ENCODE results near the gene TMEM51. TPM values are rescaled to one million over a fixed set of nuclear protein-coding genes. Genes with fewer than 3 reads are reported as not detected.

TMEM51 gene
- total and polyA plus RNA-seq, 9 donors, result 9.4 to 38.5 (median 23.0) TPM

- peak; percentile 14 for TF ChIP-seq POLR2A (IDR thresholded peaks at IDR 0.05)
- TF ChIP-seq EP300 (IDR thresholded peaks at IDR 0.05), result no peak
- no peak for TF ChIP-seq CTCF (IDR thresholded peaks at IDR 0.05)
- DNase-seq, result peak; percentile 62 to 75 (median 73)
- H3K9me3 ChIP-seq, result no peaks in the 10 kb centered on the region
- H3K27me3 ChIP-seq, result no peaks in the 10 kb centered on the region
- peak overlapping the region; percentile 84 to 94 for H3K27ac ChIP-seq
- peak overlapping the region; percentile 55 for H3K4me3 ChIP-seq
- H3K4me1 ChIP-seq (ENCODE audit: insufficient read depth), result peaks cover 25% of the 10 kb centered on the region
- intact Hi-C loops (cut with DNase I), result loop anchor here (5.0 to 10.0 kb wide), 4 partner anchors 50 to 118 kb away; no protein-coding TSS in a partner anchor
- H3K36me3 ChIP-seq, result no peaks in the 10 kb centered on the region
- 1 to 6% (median 2%) methylated on average over 28 to 37 of the region's 37 CpGs for WGBS, 3 donors
Observed at GRCh38 chr1:15154480-15155036, 1.0 kb downstream of the TMEM51 start.

DNA sequence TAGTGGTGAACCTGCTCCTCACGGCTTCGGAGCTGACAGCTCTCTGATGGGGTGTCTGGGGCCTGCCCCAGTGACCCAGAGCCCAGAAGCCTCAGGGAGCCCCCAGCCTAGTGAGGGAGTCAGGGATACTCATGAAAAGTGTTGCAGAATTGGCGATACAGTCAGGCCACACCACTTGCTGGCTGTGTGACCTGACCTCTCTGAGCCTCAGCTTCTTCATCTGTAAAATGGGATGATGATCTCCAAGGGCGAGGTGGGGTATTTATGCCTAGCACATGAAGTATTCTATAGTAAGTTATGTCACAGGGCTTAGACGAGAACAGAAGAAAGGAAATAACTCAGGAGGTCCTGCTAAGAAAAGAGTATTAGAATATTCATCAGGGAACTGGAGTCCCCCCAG lies 1.6 kb downstream of the TMEM51 start:
- Histone ChIP-seq H3K27ac (peak overlapping the region; percentile 84 to 94), H3K4me3 (no peak overlapping the region), H3K9me3 (no peaks in the 10 kb centered on the region), H3K27me3 (no peaks in the 10 kb centered on the region), H3K36me3 (no peaks in the 10 kb centered on the region), H3K4me1 (ENCODE audit: insufficient read depth) (peaks cover 25% of the 10 kb centered on the region)
- no peak for DNase-seq
- WGBS, 3 donors, result 76 to 86% (median 77%) methylated on average over 5 of the region's 5 CpGs
- intact Hi-C loops (cut with DNase I), result loop anchor here in 3 of 4 donors (5.0 to 10.0 kb wide), 3 partner anchors 50 to 107 kb away; no protein-coding TSS in a partner anchor
- no peak for TF ChIP-seq CTCF (IDR thresholded peaks at IDR 0.05)

GRCh38 chr1:15155888-15156741 lies 2.6 kb downstream of the TMEM51 start:
- intact Hi-C loops (cut with DNase I), result loop anchor here in 3 of 4 donors (5.0 to 10.0 kb wide), 3 partner anchors 49 to 106 kb away; no protein-coding TSS in a partner anchor
- peaks cover 29% of the 10 kb centered on the region for H3K4me1 ChIP-seq (ENCODE audit: insufficient read depth)
- peak overlapping the region; percentile 30 to 94 for H3K27ac ChIP-seq

More at GRCh38 chr1:15155888-15156741, 2.6 kb downstream of the TMEM51 start:
- TF ChIP-seq EP300 (IDR thresholded peaks at IDR 0.05) (no peak), POLR2A (IDR thresholded peaks at IDR 0.05) (no peak), CTCF (IDR thresholded peaks at IDR 0.05) (no peak)
- no peaks in the 10 kb centered on the region for H3K9me3 ChIP-seq
- H3K36me3 ChIP-seq, result no peaks in the 10 kb centered on the region
- H3K27me3 ChIP-seq, result no peaks in the 10 kb centered on the region
- no peak overlapping the region for H3K4me3 ChIP-seq
- 16 to 34% (median 24%) methylated on average over 7 to 11 of the region's 11 CpGs for WGBS, 3 donors
- DNase-seq, result peak in 3 of 5 donors; percentile 38 to 56 (median 54)
